ENCODE data around the gene RBM15.

DNA sequence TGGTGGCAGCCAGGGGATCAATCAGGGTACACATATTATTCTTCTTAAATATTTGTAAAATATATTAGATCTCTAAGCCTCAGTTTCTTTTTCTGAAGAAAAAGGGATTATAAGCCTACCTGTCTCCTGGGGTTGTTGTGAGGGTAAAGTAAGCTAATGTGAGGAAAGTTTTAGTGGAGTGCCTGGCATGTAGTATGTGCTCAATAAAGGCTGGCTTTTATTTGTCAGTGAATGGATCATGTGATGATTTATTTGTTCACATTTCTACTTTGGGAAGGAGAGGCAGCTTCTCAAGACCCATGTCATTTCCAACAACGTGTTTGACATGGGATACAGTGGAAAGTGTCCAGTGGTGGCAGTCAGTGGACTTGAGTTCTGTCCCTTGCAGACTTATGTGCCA, 12.4 kb upstream of the RBM15 start:
- TF ChIP-seq, protein P1, sequence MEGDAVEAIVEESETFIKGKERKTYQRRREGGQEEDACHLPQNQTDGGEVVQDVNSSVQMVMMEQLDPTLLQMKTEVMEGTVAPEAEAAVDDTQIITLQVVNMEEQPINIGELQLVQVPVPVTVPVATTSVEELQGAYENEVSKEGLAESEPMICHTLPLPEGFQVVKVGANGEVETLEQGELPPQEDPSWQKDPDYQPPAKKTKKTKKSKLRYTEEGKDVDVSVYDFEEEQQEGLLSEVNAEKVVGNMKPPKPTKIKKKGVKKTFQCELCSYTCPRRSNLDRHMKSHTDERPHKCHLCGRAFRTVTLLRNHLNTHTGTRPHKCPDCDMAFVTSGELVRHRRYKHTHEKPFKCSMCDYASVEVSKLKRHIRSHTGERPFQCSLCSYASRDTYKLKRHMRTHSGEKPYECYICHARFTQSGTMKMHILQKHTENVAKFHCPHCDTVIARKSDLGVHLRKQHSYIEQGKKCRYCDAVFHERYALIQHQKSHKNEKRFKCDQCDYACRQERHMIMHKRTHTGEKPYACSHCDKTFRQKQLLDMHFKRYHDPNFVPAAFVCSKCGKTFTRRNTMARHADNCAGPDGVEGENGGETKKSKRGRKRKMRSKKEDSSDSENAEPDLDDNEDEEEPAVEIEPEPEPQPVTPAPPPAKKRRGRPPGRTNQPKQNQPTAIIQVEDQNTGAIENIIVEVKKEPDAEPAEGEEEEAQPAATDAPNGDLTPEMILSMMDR (IDR thresholded peaks at IDR 0.05 in 4 of 5, conservative IDR thresholded peaks at IDR 0.05 in 1 of 5): no peak
- no peak for TF ChIP-seq POLR2A (IDR thresholded peaks at IDR 0.05)

All from gastrocnemius medialis (tissue), 4 donors.